Lower leg skin (tissue), 4 donors: ENCODE measurements around the gene HNRNPF. TPM values are rescaled to one million over a fixed set of nuclear protein-coding genes. Genes with fewer than 3 reads are reported as not detected.

ENCODE experiments used
- DNase-seq, 2 donors: peaks; one replicate each; pipeline ENCODE4 v3.0.0-alpha.2; 2019; ENCODE audit warnings: low spot score in 2 of 2
- H3K4me3 ChIP-seq: fragments of 200-600 bp; sonication (generic); 2 replicates; pipeline ENCODE4 v1.5.1; 2017; ENCODE audit warnings: mild to moderate bottlenecking, low read depth; ENCODE audit not compliant: poor library complexity, severe bottlenecking
- POLR2A ChIP-seq, 2 donors: fragments of 450-650 bp; IDR thresholded peaks; one replicate each; pipeline ENCODE4 v1.6.1; 2016 to 2017; ENCODE audit warnings: antibody characterized with exemption in 2 of 2, mild to moderate bottlenecking in 1 of 2, moderate library complexity in 1 of 2
- WGBS, 2 donors: methylation state at CpG; one replicate each; pipeline ENCODE4 v1.1.5; 2018; 5-methylcytosine and 5-hydroxymethylcytosine counted together
- intact Hi-C: fragments of 100-400 bp; cut with DNase I; formaldehyde crosslinking; loops from one replicate; pipeline ENCODE4 v1.15.0; 2023; ENCODE audit warnings: low total_unique reads
- total RNA-seq, 4 donors: library from RNA; depleted of rRNA; stranded (reverse); fragments of >200 nt; gene quantifications; one replicate each; pipeline ENCODE4 v1.1.0, GENCODE V29; 2016
- TF ChIP-seq, protein P1 (sequence below), 3 donors: fragments of 450-650 bp; IDR thresholded peaks; one replicate each; pipeline ENCODE4 v1.5.1; 2016; ENCODE audit warnings: antibody characterized with exemption in 3 of 3, mild to moderate bottlenecking in 3 of 3, moderate library complexity in 2 of 3

Gene HNRNPF
- total RNA-seq, 4 donors from 2014 or later = 227 to 254 (median 232) TPM

DNA sequence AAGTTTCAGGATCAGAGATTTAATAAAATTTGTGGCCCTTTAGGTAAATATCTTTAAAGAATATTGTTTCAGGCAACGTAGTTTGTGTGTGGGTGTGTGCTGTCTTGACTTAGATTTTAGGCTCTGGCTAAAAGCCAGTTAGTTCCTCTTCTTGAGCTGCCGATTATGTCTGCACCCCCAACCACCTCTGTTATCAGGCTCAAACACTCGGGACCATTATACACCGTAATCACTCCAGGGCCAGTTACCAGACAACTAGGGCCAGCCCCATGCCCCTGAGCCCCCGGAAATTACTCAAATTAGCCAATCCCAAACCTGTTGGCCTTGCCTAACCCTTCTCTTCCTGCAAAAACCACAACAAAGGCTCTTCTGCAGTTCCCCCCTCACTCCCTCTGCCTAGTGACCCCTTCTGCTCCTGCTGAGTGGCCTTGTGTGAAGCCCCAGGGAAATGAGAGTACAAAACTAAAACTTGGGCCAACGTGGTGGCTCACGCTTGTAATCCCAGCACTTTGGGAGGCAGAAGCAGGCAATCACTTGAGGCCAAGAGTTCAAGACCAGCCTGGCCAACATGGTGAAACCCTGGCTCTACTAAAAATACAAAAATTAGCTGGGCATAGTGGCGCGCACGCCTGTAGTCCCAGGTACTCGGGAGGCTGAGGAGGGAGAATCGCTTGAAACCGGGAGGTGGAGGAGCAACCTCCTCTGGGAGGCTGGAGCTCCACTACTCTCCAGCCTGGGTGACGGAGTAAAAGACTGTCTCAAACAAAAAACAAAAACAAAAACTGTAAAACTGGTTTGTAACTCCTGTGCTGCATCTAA, 9.2 kb upstream of the HNRNPF start:
- intact Hi-C loops = no loop called here
- TF ChIP-seq POLR2A (IDR thresholded peaks at IDR 0.05) = no peak
- TF ChIP-seq, protein P1, sequence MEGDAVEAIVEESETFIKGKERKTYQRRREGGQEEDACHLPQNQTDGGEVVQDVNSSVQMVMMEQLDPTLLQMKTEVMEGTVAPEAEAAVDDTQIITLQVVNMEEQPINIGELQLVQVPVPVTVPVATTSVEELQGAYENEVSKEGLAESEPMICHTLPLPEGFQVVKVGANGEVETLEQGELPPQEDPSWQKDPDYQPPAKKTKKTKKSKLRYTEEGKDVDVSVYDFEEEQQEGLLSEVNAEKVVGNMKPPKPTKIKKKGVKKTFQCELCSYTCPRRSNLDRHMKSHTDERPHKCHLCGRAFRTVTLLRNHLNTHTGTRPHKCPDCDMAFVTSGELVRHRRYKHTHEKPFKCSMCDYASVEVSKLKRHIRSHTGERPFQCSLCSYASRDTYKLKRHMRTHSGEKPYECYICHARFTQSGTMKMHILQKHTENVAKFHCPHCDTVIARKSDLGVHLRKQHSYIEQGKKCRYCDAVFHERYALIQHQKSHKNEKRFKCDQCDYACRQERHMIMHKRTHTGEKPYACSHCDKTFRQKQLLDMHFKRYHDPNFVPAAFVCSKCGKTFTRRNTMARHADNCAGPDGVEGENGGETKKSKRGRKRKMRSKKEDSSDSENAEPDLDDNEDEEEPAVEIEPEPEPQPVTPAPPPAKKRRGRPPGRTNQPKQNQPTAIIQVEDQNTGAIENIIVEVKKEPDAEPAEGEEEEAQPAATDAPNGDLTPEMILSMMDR (IDR thresholded peaks at IDR 0.05) = peak in 1 of 3 donors; percentile 27
- WGBS, 2 donors = 69 to 74% methylated on average over 14 of the region's 14 CpGs
- no peak overlapping the region for H3K4me3 ChIP-seq
- DNase-seq = no peak

GRCh38 chr10:43415544-43415943, 6.6 kb upstream of the HNRNPF start:
- 70 to 79% methylated on average over 10 of the region's 10 CpGs for WGBS, 2 donors
- H3K4me3 ChIP-seq = no peak overlapping the region
- intact Hi-C loops = no loop called here
- DNase-seq = no peak
- no peak for TF ChIP-seq POLR2A (IDR thresholded peaks at IDR 0.05)
- TF ChIP-seq, protein P1 (IDR thresholded peaks at IDR 0.05) = no peak

DNA sequence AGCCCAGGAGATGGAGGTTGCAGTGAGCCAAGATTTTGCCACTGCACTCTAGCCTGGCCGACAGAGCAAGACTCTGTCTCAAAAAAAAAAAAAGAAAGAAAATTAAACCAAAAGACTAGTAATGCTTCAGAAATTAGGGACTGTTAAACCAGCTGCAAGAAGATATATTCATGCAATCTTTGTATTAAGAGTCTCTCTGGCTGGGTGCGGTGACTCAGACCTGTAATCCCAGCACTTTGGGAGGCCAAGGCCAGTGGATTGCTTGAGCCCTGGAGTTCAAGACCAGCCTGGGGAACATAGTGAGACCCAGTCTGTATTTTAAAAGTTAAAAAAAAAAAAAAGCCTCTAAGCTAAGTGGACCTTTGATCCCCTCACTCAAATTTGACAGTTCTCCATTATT, 2.5 kb upstream of the HNRNPF start:
- no peak overlapping the region for H3K4me3 ChIP-seq
- WGBS, 2 donors = 54 to 61% methylated on average over 2 of the region's 2 CpGs
- TF ChIP-seq, protein P1 (IDR thresholded peaks at IDR 0.05) = no peak
- TF ChIP-seq POLR2A (IDR thresholded peaks at IDR 0.05) = no peak
- no peak for DNase-seq
- intact Hi-C loops = no loop called here

- intact Hi-C loops = no loop called here
- 83 to 85% methylated on average over 14 of the region's 14 CpGs for WGBS, 2 donors
- no peak overlapping the region for H3K4me3 ChIP-seq
- TF ChIP-seq, protein P1 (IDR thresholded peaks at IDR 0.05) = no peak
- no peak for TF ChIP-seq POLR2A (IDR thresholded peaks at IDR 0.05)
- no peak for DNase-seq
Observed at GRCh38 chr10:43410345-43410744, 1.4 kb upstream of the HNRNPF start.

DNA sequence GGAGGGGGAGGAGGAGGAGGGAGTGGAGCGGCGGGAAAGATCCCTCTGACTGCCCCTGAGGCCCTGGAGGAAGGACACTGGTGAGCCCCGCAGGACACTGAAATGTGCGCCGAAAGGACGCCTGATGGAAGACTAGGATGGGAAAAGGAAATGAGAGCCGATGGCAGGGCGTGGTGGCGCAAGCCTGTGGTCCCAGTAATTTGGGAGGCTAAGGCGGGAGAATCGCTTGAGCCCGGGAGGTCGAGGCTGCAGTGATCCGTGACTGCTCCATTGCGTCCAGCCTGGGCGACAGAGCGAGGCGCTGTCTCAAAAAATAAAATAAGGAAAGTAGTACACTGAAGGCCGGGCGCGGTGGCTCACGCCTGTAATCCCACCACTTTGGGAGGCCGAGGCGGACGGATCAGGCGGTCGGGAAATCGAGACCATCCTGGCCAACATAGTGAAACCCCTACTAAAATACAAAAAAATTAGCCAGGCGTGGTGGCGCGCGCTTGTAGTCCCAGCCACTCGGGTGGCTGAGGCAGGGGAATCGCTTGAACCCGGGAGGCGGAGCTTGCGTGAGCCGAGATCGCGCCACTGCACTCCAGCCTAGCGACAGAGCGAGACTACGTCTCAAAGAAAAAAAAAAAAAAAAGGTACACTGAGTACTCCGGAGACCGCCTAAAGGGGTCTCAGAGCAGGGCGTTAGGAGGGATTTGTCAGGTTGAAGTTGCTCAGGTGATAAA, 561 bp upstream of the HNRNPF start:
- 11 to 13% methylated on average over 46 of the region's 46 CpGs for WGBS, 2 donors
- intact Hi-C loops = no loop called here
- H3K4me3 ChIP-seq = peak overlapping the region; percentile 36
- peak in 1 of 2 donors; percentile 29 for DNase-seq
- TF ChIP-seq, protein P1 (IDR thresholded peaks at IDR 0.05) = no peak
- TF ChIP-seq POLR2A (IDR thresholded peaks at IDR 0.05) = no peak
